HG03045 (cell line): ENCODE data around the gene ZNF565.
"Not testable (repeated sequence)": the region's sequence is repeated elsewhere in the genome, so short reads cannot be mapped to it uniquely, and the experiment has no call there.

ENCODE experiments used
- ATAC-seq: cut with Tn5 transposase; IDR thresholded peaks from one replicate; pipeline ENCODE4 v1.9.1; 2021; ENCODE audit warnings: mild to moderate bottlenecking, moderate library complexity; ENCODE audit not compliant: unreplicated experiment

The ZNF565 gene

DNA sequence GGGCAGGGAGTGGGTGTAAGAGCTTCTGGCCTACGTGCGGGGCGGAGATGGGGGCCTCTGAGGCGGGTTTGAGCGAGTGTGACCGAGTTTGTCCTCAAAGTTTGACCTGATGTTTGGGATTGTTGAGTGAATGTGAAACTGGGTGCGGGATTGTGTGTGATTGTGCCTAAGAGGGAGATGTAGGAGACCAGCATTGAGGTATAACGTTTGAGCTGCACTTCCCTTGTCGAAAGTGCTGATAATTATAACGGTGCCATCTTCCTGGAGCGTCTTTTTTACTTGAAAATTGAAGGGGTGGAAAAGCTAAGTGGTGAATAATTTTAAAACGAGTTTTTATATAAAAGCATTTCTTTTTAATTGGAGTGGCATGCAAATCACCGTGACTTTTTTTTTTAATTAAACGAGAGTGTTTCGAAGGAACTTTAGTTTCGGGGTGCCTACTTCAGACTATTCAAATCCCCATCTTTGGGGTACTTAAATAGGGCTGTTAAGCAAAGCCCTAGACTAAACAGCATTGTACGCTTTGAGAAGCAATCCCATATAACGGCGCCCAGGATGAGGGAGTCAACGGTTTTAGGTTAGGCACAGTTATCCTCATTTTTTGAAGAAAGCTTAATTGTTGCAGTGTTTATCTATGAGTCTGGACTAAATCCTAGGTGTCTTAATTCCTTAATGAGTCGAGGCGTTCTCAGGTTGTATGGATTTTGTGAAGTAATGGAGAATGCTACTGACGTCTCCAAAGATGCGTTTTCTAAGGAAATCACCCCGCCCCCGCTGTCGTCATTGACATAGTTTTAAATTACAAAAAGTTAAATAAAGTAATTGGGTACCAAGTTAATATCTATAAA lies 1.0 kb upstream of the ZNF565 start:
- no peak for ATAC-seq

GRCh38 chr19:36212895-36213294 lies 1.6 kb downstream of the ZNF565 start:
- no peak for ATAC-seq

- no peak for ATAC-seq
Observed at GRCh38 chr19:36210497-36210896, 4.0 kb downstream of the ZNF565 start.

- no peak for ATAC-seq
Observed at GRCh38 chr19:36209372-36209771, 5.1 kb downstream of the ZNF565 start.

DNA sequence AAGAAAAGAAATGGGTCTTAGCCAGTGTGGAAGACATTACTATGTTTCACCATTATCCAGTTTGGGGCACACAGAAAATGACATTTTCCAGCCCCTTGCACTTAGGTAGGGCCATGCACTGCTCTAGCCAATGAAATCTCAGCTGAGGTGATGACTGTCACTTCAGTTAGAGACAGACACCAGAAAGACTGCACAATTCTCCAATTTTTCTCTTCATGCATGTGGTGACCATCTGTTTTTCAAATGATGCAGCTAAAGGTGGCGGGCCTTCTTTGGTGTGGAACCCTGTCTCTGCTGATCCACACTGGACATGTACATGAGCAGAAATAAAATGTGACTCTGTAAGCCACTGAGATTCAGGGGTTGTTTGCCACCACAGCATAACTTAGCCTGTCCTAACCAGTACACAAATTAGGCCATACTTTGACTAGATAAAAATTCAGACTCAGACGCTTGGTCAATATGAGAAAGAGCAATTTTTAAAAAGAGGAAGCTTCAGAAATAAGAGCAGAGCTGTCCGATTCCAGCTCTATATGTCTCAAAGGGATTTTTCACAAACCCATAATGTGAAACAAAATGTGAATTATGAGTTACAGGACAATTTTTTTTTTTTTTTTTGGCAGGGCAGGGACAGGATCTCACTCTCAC lies 6.7 kb downstream of the ZNF565 start:
- ATAC-seq: no peak

- ATAC-seq: no peak
Observed at GRCh38 chr19:36203293-36203692, 11.2 kb downstream of the ZNF565 start.

GRCh38 chr19:36201684-36202083 lies 12.8 kb downstream of the ZNF565 start:
- no peak for ATAC-seq

- no peak for ATAC-seq
Observed at GRCh38 chr19:36198119-36198518, 16.3 kb downstream of the ZNF565 start.

DNA sequence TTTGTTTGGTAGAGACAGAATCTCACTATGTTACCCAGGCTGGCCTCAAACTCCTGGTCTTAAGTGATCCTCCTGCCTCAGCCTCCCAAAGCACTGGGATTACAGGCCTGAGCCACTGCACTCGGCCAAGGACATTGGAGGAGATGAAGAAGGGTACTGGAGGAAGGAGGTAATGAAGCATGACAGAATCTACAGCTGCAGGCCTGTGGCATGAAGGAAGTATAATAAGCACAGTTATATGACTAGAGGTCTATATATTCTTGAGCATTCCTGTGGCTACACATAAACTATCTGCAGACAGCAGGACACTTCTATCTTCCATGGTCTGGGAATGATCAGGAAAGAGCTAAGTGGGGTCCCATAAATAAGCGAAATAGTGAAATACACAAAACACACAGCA lies 18.2 kb downstream of the ZNF565 start:
- ATAC-seq: no peak

GRCh38 chr19:36186722-36187121 lies 27.7 kb downstream of the ZNF565 start:
- not testable (repeated sequence) for ATAC-seq

DNA sequence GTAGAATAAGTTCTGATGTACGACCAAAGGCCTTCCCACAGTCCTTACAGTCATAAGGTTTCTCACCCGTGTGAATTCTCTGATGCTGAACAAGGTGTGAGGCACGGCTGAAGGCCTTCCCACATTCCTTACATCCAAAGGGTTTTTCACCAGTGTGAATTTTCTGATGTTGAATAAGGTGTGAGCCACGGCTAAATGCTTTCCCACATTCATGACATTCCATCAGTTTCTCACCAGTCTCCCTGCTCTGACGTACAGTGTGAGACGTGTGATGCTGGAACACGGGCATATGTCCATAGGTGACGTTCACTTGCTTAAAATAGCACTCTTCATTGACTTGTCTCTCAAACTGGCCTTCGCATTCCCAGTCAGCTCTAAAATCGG lies 31.2 kb downstream of the ZNF565 start:
- no peak for ATAC-seq

DNA sequence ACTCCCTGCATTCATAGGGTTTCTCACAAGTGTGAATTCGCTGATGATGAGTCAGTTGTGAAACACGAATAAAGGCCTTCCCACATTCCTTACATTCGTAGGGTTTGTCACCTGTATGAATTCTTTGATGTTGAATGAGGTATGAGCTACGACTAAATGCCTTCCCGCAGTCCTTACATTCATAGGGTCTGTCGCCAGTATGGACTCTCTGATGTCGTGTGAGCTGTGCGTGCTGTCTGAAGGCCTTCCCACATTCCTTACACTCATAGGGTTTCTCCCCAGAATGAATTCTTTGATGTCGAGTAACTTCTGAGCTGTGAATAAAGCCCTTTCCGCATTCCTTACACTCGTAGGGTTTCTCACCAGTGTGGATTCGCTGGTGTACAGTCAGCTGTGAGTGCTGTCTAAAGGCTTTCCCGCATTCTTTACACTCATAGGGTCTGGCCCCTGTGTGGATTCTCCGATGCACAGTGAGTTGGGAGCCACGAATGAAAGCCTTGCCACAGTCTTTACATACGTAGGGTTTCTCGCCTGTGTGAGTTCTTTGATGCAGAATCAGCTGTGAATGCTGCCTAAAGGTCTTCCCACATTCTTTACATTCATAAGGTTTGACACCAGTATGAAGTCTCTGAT lies 31.7 kb downstream of the ZNF565 start:
- ATAC-seq: no peak

DNA sequence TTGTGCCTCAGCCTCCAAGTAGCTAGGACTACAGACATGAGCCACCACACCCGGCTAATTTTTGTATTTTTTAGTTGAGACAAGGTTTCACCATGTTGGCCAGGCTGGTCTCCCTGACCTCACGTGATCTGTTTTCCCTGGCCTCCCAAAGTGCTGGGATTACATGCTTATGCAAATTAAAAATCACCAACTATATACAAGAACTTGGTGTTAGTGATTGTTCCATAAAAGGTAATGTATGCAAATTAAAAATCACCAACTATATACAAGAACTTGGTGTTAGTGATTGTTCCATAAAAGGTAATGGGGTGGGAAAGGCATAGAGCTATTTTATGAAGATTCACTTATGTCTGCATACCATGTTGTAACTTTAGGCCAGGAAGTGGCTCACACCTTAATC lies 35.4 kb downstream of the ZNF565 start:
- not testable (repeated sequence) for ATAC-seq

DNA sequence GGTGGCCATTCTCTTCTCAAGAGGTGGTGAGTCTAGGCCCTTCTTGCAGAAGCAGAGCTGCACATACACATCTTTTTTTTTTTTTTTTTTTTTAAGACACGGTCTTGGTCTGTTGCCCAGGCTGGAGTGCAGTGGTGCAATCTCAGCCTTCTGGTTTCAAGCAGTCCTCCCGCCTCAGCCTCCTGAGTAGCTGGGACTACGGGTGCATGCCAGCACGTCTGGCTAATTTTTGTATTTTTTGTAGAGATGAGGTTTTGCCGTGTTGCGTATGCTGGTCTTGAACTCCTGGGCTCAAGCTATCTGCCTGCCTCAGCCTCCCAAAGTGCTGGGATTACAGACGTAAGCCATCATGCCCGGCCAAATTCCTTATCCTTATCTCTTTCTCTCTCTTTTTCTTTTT lies 40.6 kb downstream of the ZNF565 start:
- not testable (repeated sequence) for ATAC-seq

DNA sequence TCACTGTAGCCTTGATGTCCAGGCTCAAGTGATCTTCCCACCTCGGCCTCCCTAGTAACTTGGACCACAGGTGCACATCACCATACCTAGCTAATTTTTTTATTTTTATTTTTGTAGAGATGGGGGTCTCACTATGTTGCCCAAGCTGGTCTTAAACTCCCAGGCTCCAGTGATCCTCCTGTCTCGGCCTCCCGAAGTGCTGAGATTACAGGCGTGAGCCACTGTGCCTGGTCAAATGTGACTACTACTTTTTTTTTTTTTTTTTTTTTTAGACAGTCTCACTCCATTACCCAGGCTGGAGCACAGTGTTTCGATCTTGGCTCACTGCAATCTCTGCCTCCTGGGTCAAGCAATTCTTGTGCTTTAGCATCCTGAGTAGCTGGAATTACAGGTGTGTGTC lies 41.6 kb downstream of the ZNF565 start:
- ATAC-seq: no peak

DNA sequence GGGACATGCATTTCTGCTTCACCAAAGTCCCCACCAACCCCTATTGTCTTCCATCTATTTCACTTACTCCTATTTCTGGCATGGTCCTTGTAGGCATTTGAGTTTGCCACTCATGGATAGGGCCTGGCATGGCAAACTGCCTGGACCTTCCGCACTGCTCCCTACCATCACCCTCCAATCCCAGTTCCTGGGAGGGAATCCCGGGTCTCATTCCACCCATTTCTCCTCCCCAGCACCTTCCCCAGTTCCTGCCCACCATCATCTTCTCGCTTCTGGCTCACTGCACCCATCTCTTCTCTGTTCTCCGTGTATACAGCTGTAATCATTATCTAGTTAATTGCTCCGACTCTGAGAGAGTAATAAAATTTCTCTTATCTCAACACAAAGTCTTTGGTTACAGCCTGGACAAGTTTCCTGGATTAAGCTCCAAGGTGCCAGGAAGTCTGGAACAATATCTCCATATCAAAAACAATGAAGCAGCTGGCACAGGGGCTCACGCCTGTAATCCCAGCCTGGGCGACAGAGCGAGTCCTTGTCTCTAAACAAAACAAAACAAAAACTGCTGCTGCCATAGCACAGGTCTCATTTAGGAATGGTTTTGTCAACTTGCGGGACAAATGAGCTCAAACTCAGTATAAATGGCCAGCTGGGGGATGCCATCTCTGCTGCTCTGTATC lies 45.2 kb downstream of the ZNF565 start:
- no peak for ATAC-seq

DNA sequence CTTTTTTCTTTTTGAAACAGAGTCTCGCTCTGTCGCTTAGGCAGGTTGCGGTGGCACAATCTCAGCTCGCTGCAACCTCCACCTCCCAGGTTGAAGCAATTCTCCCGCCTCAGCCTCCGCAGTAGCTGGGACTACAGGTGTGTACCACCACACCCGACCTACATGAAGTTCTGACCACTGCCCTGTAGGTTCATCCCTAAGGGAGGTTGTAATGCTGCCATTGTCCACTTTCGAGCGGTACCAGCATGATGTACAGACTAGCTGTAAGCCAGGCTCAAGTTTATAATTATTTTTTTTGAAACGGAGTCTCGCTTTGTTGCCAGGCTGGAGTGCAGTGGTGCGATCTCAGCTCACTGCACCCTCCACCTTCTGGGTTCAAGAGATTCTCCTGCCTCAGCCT lies 50.7 kb downstream of the ZNF565 start:
- ATAC-seq: no peak

DNA sequence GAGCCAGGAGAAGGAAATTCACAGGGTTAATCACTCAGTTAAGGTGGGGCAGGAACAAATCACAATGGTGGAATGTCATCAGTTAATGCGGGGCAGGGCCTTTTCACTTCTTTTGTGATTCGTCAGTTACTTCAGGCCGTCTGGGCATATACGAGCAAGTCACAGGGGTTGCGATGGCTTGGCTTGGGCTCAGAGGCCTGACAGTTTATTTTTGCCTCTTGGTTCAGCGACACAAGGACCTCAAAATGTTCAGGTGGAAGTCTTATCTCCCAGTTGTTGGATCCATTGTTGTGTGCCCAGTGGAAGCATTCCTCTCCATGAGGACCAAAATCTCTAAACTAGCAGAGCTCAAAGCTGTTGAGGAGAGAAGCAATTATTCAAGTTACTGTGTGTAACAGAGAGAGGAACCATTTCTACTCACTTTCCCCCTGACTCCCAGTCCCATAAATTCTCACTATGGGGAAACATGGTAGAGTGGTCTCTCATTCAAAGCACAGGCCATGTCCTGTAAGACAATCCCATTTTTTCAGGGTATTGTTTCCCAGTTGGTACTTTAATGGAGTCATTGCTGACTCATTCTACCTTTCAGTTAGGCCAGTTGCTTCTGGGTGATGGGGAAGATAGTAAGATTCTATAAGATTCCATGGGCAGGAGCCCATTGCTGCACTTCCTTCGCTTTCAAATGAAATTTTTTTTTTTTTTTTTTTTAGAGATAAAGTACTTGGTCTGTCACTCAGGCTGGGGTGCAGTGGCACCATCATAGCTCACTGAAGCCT lies 53.5 kb downstream of the ZNF565 start:
- ATAC-seq: no peak

DNA sequence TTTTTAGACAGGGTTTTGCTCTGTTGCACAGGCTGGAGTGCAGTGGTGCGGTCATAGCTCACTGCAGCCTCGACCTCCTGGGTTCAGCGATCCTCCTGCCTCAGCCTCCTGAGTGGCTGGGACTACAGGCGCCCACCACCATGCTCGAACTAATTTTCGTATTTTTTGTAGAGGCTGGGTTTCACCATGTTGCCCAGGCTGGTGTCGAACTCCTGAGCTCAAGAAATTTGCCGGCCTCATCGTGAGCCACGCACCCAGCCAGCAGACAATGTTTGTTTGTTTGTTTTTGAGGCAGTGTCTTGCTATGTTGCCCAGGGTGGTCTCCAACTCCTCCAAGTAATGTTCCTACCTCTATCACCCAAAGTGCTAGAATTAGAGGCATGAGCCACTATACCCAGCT lies 61.3 kb downstream of the ZNF565 start:
- no peak for ATAC-seq

GRCh38 chr19:36152352-36153091 lies 61.9 kb downstream of the ZNF565 start, which contains the start of gene COX7A1:
TSS of gene COX7A1 (minus strand) at chr19:36152447. CDS start at chr19:36152407, 40 bp downstream.
- no peak for ATAC-seq
